Prostate gland (tissue), 2 donors: ENCODE measurements around the gene PNKP. TPM values are rescaled to one million over a fixed set of nuclear protein-coding genes. Genes with fewer than 3 reads are reported as not detected.

Experiments used
- DNase-seq: peaks from one replicate; pipeline ENCODE4 v3.0.0-alpha.2; 2019; ENCODE audit warnings: low spot score
- H3K27ac ChIP-seq, 2 donors: fragments of 200-600 bp; sonication (generic); 2 replicates each; pipeline ENCODE4 v1.5.1; 2017 to 2019
- H3K27me3 ChIP-seq: fragments of 200-600 bp; sonication (generic); replicated peaks from 2 replicates; pipeline ENCODE4 v1.5.1; 2019; ENCODE audit not compliant: insufficient read depth
- H3K36me3 ChIP-seq, 2 donors: fragments of 200-600 bp; sonication (generic); 1 replicate in 1 of 2; 2 replicates in 1 of 2; pipeline versions ENCODE4 v1.5.1 to v1.8.1; 2017 to 2019
- H3K4me1 ChIP-seq: fragments of 200-600 bp; sonication (generic); replicated peaks from 2 replicates; pipeline ENCODE4 v1.5.1; 2019
- H3K4me3 ChIP-seq, 2 donors: fragments of 200-600 bp; sonication (generic); 2 replicates each; pipeline ENCODE4 v1.5.1; 2017 to 2019
- H3K9me3 ChIP-seq: fragments of 200-600 bp; sonication (generic); 2 replicates; pipeline ENCODE4 v1.5.1; 2017
- CTCF ChIP-seq, 4 experiments: fragments of 200-600 bp in 2 of 4; fragments of 450-650 bp in 2 of 4; sonication (generic) in 2 of 4; IDR thresholded peaks; 1 replicate in 3 of 4; 2 replicates in 1 of 4; pipeline ENCODE4 v1.5.1; 2016 to 2019; ENCODE audit warnings: antibody characterized with exemption in 4 of 4, mild to moderate bottlenecking in 2 of 4, moderate library complexity in 2 of 4
- POLR2A ChIP-seq: fragments of 450-650 bp; IDR thresholded peaks from one replicate; pipeline ENCODE4 v1.6.1; 2016; ENCODE audit warnings: antibody characterized with exemption, mild to moderate bottlenecking
- POLR2AphosphoS5 ChIP-seq: sonication (generic); formaldehyde crosslinking; IDR thresholded peaks from one replicate; pipeline ENCODE4 v1.6.1; 2017; ENCODE audit warnings: antibody characterized with exemption
- WGBS: methylation state at CpG from one replicate; pipeline ENCODE4 v1.1.5; 2018; 5-methylcytosine and 5-hydroxymethylcytosine counted together
- intact Hi-C: fragments of 100-400 bp; cut with DNase I; formaldehyde crosslinking; loops from one replicate; pipeline ENCODE4 v1.14.2; 2022
- total RNA-seq, 2 donors: library from RNA; depleted of rRNA; stranded (reverse); fragments of >200 nt; gene quantifications; one replicate each; pipeline ENCODE4 v1.1.0, GENCODE V29; 2016

The PNKP gene
- total RNA-seq, 2 donors from 2014 or later = 64.9 to 128 TPM

DNA sequence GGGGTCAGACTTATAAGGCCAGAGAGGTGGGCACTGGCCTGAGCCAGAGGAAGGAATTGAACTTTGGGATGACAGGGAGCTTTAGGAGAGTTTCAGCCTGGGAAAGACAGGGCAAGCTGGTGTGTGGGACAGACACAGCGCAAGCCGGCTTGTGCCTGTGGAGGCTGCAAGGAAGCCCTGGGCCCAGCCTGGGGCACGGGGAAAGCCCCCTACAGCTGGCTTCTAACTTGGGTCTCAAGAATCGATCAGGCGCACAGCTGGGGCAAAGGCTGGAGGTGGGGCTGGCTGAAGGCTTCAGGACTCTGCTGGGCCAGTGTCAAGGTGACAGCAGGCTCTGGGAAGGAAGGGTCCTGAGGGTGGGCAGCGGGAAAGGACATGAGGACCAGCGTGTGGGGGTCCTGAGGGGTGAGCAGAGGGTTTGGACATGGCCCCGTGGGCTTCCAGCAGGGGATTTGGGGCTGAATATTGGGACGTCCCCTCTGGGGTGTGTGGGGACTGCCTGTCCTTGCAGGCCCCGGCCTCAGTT is 13.5 kb downstream of the PNKP start:
- Histone ChIP-seq H3K4me3 (no peak overlapping the region), H3K36me3 (peaks cover 2 to 32% of the 10 kb centered on the region in 2 donors), H3K27me3 (no peaks in the 10 kb centered on the region), H3K4me1 (no peaks in the 10 kb centered on the region), H3K27ac (peak overlapping the region in 1 of 2 donors; percentile 40), H3K9me3 (no peaks in the 10 kb centered on the region)
- no peak for DNase-seq
- TF ChIP-seq CTCF (IDR thresholded peaks at IDR 0.05) = no peak
- no peak for TF ChIP-seq POLR2A
- TF ChIP-seq POLR2AphosphoS5 = no peak
- intact Hi-C loops = loop anchor here (5.0 kb wide), 1 partner anchor 37 kb away; the partner anchor contains the start of gene MED25
- WGBS = 81% methylated on average over 10 of the region's 10 CpGs

DNA sequence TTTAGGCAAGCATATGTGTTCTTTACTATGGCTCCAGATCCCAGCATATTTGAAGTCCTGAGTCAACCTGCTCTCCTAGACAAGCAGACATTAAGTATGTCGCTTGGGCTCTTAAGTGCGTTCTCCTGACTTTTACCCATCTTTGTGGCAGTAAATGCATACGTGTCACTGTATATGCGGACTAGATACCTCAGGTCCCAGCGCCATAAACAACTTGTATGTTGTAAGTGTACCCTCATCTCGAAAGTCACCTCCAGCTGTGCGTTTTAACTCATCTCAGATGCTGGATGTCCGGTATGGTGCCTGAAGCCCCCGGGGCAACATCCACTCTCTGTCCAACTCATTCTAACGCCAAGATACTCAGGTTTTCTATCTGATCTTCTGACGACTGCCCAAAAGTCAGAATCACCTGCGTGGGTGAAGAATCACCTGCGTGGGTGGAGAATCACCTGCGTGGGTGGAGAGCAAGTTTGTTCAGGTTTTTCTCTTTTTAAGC is 14.7 kb downstream of the PNKP start:
- WGBS = 48% methylated on average over 14 of the region's 14 CpGs
- TF ChIP-seq POLR2A (no peak), CTCF (IDR thresholded peaks at IDR 0.05) (no peak), POLR2AphosphoS5 (no peak)
- no peaks in the 10 kb centered on the region for H3K27me3 ChIP-seq
- intact Hi-C loops = loop anchor here (5.0 kb wide), 1 partner anchor 35 kb away; the partner anchor contains the start of gene MED25
- peak overlapping the region; percentile 62 to 91 for H3K4me3 ChIP-seq
- H3K27ac ChIP-seq = peak overlapping the region; percentile 99 to 100
- peaks cover 2 to 24% of the 10 kb centered on the region in 2 donors for H3K36me3 ChIP-seq
- no peak for DNase-seq
- no peaks in the 10 kb centered on the region for H3K9me3 ChIP-seq
- no peaks in the 10 kb centered on the region for H3K4me1 ChIP-seq

DNA sequence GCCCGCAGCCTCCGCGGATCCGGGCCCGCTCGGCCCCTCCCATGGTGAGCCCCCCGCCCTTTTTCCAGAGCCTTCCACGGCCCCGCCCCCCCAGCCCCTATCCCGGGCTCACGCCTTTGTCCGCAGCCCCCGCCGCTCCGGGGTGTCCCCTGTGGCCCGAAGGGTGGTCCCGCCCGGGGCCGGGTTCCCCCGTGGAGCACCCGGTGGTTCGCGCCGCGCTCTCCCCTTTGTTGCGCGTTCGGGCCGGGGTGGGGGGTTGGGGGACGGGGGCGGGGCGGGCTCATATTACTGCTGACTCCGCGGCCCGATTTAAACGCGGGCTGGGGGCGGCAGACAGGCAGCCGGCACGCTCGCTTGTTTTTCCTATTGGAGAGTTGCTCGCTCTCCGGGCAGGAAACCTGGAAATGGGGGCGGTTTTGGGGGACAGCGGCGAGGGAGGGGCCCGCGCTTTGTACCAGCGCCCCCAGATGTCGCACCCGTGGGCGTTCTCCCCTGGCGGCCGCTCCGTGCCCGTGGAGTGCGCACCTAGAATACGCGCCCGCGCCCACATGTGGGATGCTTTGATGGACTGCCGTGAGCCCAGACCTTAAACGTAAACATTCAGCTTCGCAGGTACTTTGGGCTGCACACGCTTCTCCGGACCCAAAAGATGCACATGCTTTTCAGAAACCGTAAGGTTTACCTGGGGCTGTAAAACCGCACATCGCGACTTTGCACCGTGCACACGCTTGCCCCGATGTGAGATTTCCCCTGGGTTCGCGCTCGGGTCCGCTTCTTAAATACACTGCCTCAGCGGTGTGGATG is 15.7 kb downstream of the PNKP start:
- peak overlapping the region; percentile 62 to 91 for H3K4me3 ChIP-seq
- WGBS = 2% methylated on average over 54 of the region's 78 CpGs
- intact Hi-C loops = loop anchor here (5.0 kb wide), 1 partner anchor 34 kb away; the partner anchor contains the start of gene MED25
- H3K27me3 ChIP-seq = no peaks in the 10 kb centered on the region
- DNase-seq = no peak
- H3K9me3 ChIP-seq = no peaks in the 10 kb centered on the region
- H3K36me3 ChIP-seq = peaks cover 0 to 14% of the 10 kb centered on the region in 2 donors
- H3K4me1 ChIP-seq = no peaks in the 10 kb centered on the region
- H3K27ac ChIP-seq = peak overlapping the region; percentile 99 to 100
- TF ChIP-seq POLR2AphosphoS5 (no peak), POLR2A (no peak), CTCF (IDR thresholded peaks at IDR 0.05) (no peak)

DNA sequence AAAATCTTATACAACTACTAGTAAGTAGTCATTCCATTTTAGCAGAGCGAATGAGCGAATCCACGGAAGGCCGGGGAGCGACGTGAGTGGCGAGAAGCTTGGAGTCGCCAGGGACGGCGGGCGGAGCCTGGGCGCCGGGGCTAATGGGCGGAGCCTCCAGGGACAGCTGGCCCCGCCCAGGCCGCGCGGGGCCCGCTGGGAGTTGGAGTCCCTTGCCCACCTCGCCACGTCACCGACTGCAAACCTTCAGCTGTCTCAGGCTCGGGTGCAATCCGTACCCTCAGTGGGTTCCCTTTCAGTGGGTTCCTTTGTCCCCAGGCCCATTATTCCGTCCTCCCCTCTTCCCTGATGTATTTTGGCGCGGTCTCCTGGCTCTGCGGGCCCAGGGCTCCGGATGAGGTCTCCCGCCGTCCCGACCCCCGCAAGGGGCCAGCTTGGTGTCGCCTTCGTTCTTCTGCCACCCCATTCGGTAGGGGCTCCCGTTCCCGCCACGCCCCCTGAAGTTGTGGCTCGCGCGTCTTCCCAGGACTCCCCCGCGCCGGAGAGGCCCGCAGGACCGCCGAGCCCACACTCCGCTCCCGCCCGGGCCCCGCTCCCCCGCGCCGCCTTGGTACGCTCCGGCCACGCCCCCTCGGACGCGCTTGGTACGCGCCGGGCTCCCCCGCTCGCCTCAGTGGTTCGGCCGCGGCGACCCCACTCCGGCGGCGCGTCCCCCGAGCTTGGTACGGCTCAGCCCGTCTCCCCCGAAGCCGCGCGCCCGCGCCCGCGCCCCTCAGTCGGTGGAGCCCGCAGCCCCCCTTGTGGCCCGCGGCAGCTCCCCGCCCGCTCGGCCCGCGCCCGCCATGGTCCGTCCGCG is 16.7 kb downstream of the PNKP start, which contains the start of gene PTOV1:
Gene PTOV1 (plus strand): TSS at position 673 of the 856 bp plus-strand sequence.
- no peak for TF ChIP-seq CTCF (IDR thresholded peaks at IDR 0.05)
- peak; percentile 87 for TF ChIP-seq POLR2AphosphoS5
- peak; percentile 72 for TF ChIP-seq POLR2A
- Histone ChIP-seq H3K27me3 (no peaks in the 10 kb centered on the region), H3K36me3 (peaks cover 0 to 9% of the 10 kb centered on the region in 2 donors), H3K27ac (peak within 1 kb of the TSS; percentile 99 to 100), H3K9me3 (no peaks in the 10 kb centered on the region), H3K4me3 (peak within 1 kb of the TSS; percentile 62 to 91), H3K4me1 (no peaks in the 10 kb centered on the region)
- WGBS = 2% methylated on average over 55 of the region's 98 CpGs
- intact Hi-C loops = loop anchor here (5.0 kb wide), 1 partner anchor 33 kb away; the partner anchor contains the start of gene MED25
- DNase-seq = peak; percentile 90
